Right ventricle myocardium superior (tissue), 1 donor: ENCODE measurements around the gene RNF152. TPM values are rescaled to one million over a fixed set of nuclear protein-coding genes. Genes with fewer than 3 reads are reported as not detected.

Source experiments
- ATAC-seq: fragments of 200-7000 bp; cut with Tn5 transposase; one replicate; pipeline ENCODE4 v1.9.1; 2020; ENCODE audit warnings: mild to moderate bottlenecking; ENCODE audit not compliant: poor library complexity
- DNase-seq: peaks from one replicate; pipeline ENCODE4 v3.0.0-alpha.2; 2020
- intact Hi-C: fragments of 100-400 bp; cut with DNase I; formaldehyde crosslinking; loops from one replicate; pipeline ENCODE4 v1.11.2; 2022
- total RNA-seq: library from RNA; stranded (reverse); fragmentation: NEBNext Ultra II Directional; extraction: Animal tissue kit (Norgen Biotek cat#: 25700); gene quantifications from one replicate; pipeline ENCODE4 v1.2.1, GENCODE V29; 2021
- donor health status: DM: no; HTN: yes; CAD: no; lungs with severe emphysema.

RNF152 gene
- total RNA-seq, 1 donor from 2014 or later: 11.4 TPM

GRCh38 chr18:61896757-61897156, 4.0 kb upstream of the RNF152 start:
- DNase-seq (peak; percentile 55), ATAC-seq (peak; percentile 39)
- intact Hi-C loops: loop anchor here (10.0 kb wide), 2 partner anchors 152 to 312 kb away; no protein-coding TSS in a partner anchor

- intact Hi-C loops: loop anchor here (10.0 kb wide), 2 partner anchors 151 to 311 kb away; no protein-coding TSS in a partner anchor
- no peak for ATAC-seq
These were observed 3.3 kb upstream of the RNF152 start for GRCh38 chr18:61896118-61896517.

GRCh38 chr18:61894751-61895524, 2.1 kb upstream of the RNF152 start:
- intact Hi-C loops: loop anchor here (5.0 to 10.0 kb wide), 3 partner anchors 150 to 310 kb away; no protein-coding TSS in a partner anchor
- DNase-seq: no peak
- peak; percentile 2 for ATAC-seq

More at GRCh38 chr18:61896118-61896517, 3.3 kb upstream of the RNF152 start:
- DNase-seq: no peak

- ATAC-seq (peak; percentile 94), DNase-seq (peak; percentile 88)
- intact Hi-C loops: loop anchor here (5.0 to 10.0 kb wide), 3 partner anchors 149 to 309 kb away; no protein-coding TSS in a partner anchor
These were observed 1.4 kb upstream of the RNF152 start for GRCh38 chr18:61893971-61894750.

- peak; percentile 72 for DNase-seq
- peak; percentile 72 for ATAC-seq
- intact Hi-C loops: loop anchor here (5.0 to 10.0 kb wide), 3 partner anchors 149 to 309 kb away; no protein-coding TSS in a partner anchor
These were observed 633 bp upstream of the RNF152 start for GRCh38 chr18:61893309-61893970.

GRCh38 chr18:61891894-61892293, 913 bp downstream of the RNF152 start:
- no peak for DNase-seq
- no peak for ATAC-seq
- intact Hi-C loops: loop anchor here (5.0 to 10.0 kb wide), 3 partner anchors 147 to 307 kb away; no protein-coding TSS in a partner anchor

GRCh38 chr18:61891271-61891670, 1.5 kb downstream of the RNF152 start:
- ATAC-seq (no peak), DNase-seq (no peak)
- intact Hi-C loops: loop anchor here (5.0 to 10.0 kb wide), 3 partner anchors 146 to 306 kb away; no protein-coding TSS in a partner anchor

- intact Hi-C loops: loop anchor here (5.0 to 10.0 kb wide), 3 partner anchors 146 to 306 kb away; no protein-coding TSS in a partner anchor
- ATAC-seq (no peak), DNase-seq (no peak)
These were observed 2.5 kb downstream of the RNF152 start for GRCh38 chr18:61890344-61890743.

- ATAC-seq (no peak), DNase-seq (no peak)
- intact Hi-C loops: no loop called here
These were observed 3.3 kb downstream of the RNF152 start for GRCh38 chr18:61889541-61889940.

- ATAC-seq: no peak
- intact Hi-C loops: no loop called here
- no peak for DNase-seq
These were observed 4.2 kb downstream of the RNF152 start for GRCh38 chr18:61888622-61889021.

GRCh38 chr18:61887838-61888237, 5.0 kb downstream of the RNF152 start:
- intact Hi-C loops: no loop called here
- ATAC-seq: no peak
- no peak for DNase-seq

- intact Hi-C loops: no loop called here
- no peak for ATAC-seq
- DNase-seq: no peak
These were observed 9.3 kb downstream of the RNF152 start for GRCh38 chr18:61883547-61883946.

- no peak for ATAC-seq
- intact Hi-C loops: no loop called here
- DNase-seq: no peak
These were observed 10.4 kb downstream of the RNF152 start for GRCh38 chr18:61882296-61883004.

GRCh38 chr18:61876899-61877298, 15.9 kb downstream of the RNF152 start:
- DNase-seq: no peak
- ATAC-seq: no peak
- intact Hi-C loops: no loop called here

GRCh38 chr18:61870151-61870550, 22.7 kb downstream of the RNF152 start:
- intact Hi-C loops: no loop called here
- ATAC-seq (no peak), DNase-seq (no peak)

GRCh38 chr18:61869636-61870035, 23.2 kb downstream of the RNF152 start:
- intact Hi-C loops: no loop called here
- DNase-seq (no peak), ATAC-seq (no peak)

GRCh38 chr18:61865466-61866175, 27.2 kb downstream of the RNF152 start:
- intact Hi-C loops: no loop called here
- ATAC-seq (no peak), DNase-seq (no peak)

GRCh38 chr18:61861372-61861771, 31.4 kb downstream of the RNF152 start:
- intact Hi-C loops: no loop called here
- ATAC-seq (no peak), DNase-seq (no peak)
